ENCODE data around the gene RASD2.

- TF ChIP-seq POLR2A (IDR thresholded peaks at IDR 0.05), result no peak
- TF ChIP-seq CTCF (IDR thresholded peaks at IDR 0.05), result no peak
These were observed 7.5 kb downstream of the RASD2 start for GRCh38 chr22:35547987-35548721.

Data from Peyer's patch (tissue), 4 donors.